ENCODE measurements around the gene FAM174A. TPM values are rescaled to one million over a fixed set of nuclear protein-coding genes. Genes with fewer than 3 reads are reported as not detected.
"Not testable (repeated sequence)": the region's sequence is repeated elsewhere in the genome, so short reads cannot be mapped to it uniquely, and the experiment has no call there.

Gene FAM174A
- total RNA-seq, 4 donors from 2014 or later: 15.3 to 25.9 (median 21.7) TPM

- DNase-seq (ENCODE audit: low spot score) (no peak), ATAC-seq (ENCODE audit: low FRiP score) (peak; percentile 88)
- no peak for TF ChIP-seq CTCF (IDR thresholded peaks at IDR 0.05)
Measured at GRCh38 chr5:100595152-100595811, 60.1 kb downstream of the FAM174A start.

- peak; percentile 41 for ATAC-seq (ENCODE audit: low FRiP score)
- DNase-seq (ENCODE audit: low spot score): no peak
- no peak for TF ChIP-seq CTCF (IDR thresholded peaks at IDR 0.05)
Measured at GRCh38 chr5:100595812-100596173, 60.6 kb downstream of the FAM174A start.

GRCh38 chr5:100598446-100598845, 63.3 kb downstream of the FAM174A start:
- no peak for TF ChIP-seq CTCF (IDR thresholded peaks at IDR 0.05)
- DNase-seq (ENCODE audit: low spot score) (no peak), ATAC-seq (ENCODE audit: low FRiP score) (no peak)

GRCh38 chr5:100600298-100600994, 65.3 kb downstream of the FAM174A start:
- no peak for TF ChIP-seq CTCF (IDR thresholded peaks at IDR 0.05)
- no peak for ATAC-seq (ENCODE audit: low FRiP score)

GRCh38 chr5:100603141-100603540, 68.0 kb downstream of the FAM174A start:
- ATAC-seq (ENCODE audit: low FRiP score): no peak
- DNase-seq (ENCODE audit: low spot score): no peak
- TF ChIP-seq CTCF (IDR thresholded peaks at IDR 0.05): no peak

More at GRCh38 chr5:100600298-100600994, 65.3 kb downstream of the FAM174A start:
- no peak for DNase-seq (ENCODE audit: low spot score)

GRCh38 chr5:100604021-100604420, 68.8 kb downstream of the FAM174A start:
- DNase-seq (ENCODE audit: low spot score); ATAC-seq (ENCODE audit: low FRiP score): not testable (repeated sequence)

- ATAC-seq (ENCODE audit: low FRiP score) (no peak), DNase-seq (ENCODE audit: low spot score) (no peak)
- no peak for TF ChIP-seq CTCF (IDR thresholded peaks at IDR 0.05)
Measured at GRCh38 chr5:100609594-100609993, 74.4 kb downstream of the FAM174A start.
